Prostate gland (tissue), 2 donors: Measurements from ENCODE around the gene MEA1.

Experiments used
- POLR2A ChIP-seq: fragments of 450-650 bp; IDR thresholded peaks from one replicate; pipeline ENCODE4 v1.6.1; 2016; ENCODE audit warnings: antibody characterized with exemption, mild to moderate bottlenecking
- TF ChIP-seq, protein P1 (sequence below), 4 experiments: fragments of 200-600 bp in 2 of 4; fragments of 450-650 bp in 2 of 4; sonication (generic) in 2 of 4; IDR thresholded peaks; 1 replicate in 3 of 4; 2 replicates in 1 of 4; pipeline ENCODE4 v1.5.1; 2016 to 2019; ENCODE audit warnings: antibody characterized with exemption in 4 of 4, mild to moderate bottlenecking in 2 of 4, moderate library complexity in 2 of 4

DNA sequence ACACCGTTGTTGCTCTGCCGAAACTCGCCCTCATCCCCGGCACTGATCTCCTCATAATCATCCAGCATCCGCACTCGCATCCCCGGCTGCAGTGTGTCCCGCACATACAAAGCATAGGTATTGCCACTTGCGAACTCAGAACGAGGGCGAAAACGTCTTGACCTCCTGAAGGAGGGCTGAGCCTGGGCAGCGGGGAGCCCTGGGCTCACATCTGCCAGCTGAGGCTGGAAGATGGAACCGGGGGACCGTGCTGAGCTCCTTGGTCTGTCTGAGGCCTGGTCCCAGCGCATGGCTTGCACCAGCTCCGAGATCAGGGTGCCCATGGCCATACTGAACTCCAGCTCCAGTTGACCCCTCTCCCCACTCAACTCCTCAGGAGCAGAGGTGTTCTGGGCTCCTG lies 37.2 kb upstream of the MEA1 start:
- TF ChIP-seq, protein P1, sequence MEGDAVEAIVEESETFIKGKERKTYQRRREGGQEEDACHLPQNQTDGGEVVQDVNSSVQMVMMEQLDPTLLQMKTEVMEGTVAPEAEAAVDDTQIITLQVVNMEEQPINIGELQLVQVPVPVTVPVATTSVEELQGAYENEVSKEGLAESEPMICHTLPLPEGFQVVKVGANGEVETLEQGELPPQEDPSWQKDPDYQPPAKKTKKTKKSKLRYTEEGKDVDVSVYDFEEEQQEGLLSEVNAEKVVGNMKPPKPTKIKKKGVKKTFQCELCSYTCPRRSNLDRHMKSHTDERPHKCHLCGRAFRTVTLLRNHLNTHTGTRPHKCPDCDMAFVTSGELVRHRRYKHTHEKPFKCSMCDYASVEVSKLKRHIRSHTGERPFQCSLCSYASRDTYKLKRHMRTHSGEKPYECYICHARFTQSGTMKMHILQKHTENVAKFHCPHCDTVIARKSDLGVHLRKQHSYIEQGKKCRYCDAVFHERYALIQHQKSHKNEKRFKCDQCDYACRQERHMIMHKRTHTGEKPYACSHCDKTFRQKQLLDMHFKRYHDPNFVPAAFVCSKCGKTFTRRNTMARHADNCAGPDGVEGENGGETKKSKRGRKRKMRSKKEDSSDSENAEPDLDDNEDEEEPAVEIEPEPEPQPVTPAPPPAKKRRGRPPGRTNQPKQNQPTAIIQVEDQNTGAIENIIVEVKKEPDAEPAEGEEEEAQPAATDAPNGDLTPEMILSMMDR (IDR thresholded peaks at IDR 0.05): no peak
- TF ChIP-seq POLR2A: no peak
